Loucy (cell line): Measurements from ENCODE around the gene KRTAP1-4.

ENCODE experiments used
- EZH2phosphoT487 ChIP-seq: fragments of 200-600 bp; IDR thresholded peaks from 2 replicates; pipeline ENCODE4 v1.6.1; 2018; ENCODE audit warnings: antibody characterized with exemption, mild to moderate bottlenecking, moderate library complexity, borderline replicate concordance
- TF ChIP-seq, protein P1 (sequence below): fragments of 200-600 bp; sonication (generic); conservative IDR thresholded peaks from 2 replicates; pipeline ENCODE4 v1.5.1; 2014; ENCODE audit warnings: mild to moderate bottlenecking, antibody characterized with exemption, low read length

DNA sequence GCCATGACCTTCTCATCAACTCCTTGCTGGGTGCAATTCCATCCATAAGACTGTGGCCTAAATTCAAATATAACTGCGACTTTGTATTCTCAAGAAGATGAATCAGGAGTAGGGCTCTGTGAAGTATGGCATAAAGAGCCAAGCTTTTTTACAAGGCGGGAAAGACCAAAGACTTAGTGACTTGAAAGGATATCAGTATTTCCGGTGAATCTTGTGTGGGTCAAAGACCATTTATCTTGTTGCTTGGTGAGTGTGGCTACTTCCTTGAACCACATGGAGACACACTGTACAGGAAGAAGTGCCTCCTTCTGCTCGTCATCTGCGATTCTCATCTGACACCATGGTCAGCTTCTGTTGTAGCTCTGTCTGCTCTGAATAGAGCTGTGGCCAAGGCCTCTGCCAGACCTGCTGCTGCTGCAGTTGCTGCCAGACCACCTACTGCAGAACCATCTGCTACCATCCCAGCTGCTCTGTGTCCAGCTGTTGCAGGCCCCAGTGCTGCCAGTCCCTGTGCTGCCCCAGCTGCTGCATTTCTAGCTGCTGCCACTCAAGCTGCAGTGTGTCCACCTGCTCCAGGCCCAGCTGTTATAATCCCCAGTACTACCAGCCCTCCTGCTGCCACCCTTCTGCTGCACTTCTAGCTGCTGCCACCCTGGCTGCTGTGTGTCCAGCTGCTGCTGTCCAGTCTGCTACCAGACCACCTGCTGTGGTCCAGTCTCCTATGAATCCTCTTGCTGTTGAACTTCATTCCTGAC lies 41.8 kb upstream of the KRTAP1-4 start:
- TF ChIP-seq, protein P1, sequence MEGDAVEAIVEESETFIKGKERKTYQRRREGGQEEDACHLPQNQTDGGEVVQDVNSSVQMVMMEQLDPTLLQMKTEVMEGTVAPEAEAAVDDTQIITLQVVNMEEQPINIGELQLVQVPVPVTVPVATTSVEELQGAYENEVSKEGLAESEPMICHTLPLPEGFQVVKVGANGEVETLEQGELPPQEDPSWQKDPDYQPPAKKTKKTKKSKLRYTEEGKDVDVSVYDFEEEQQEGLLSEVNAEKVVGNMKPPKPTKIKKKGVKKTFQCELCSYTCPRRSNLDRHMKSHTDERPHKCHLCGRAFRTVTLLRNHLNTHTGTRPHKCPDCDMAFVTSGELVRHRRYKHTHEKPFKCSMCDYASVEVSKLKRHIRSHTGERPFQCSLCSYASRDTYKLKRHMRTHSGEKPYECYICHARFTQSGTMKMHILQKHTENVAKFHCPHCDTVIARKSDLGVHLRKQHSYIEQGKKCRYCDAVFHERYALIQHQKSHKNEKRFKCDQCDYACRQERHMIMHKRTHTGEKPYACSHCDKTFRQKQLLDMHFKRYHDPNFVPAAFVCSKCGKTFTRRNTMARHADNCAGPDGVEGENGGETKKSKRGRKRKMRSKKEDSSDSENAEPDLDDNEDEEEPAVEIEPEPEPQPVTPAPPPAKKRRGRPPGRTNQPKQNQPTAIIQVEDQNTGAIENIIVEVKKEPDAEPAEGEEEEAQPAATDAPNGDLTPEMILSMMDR, result no peak
- TF ChIP-seq EZH2phosphoT487, result no peak
